ENCODE measurements around the gene TRHDE. TPM values are rescaled to one million over a fixed set of nuclear protein-coding genes. Genes with fewer than 3 reads are reported as not detected.
A peak's percentile ranks its signal among the peaks of the same experiment; 100 is the strongest.

TRHDE gene
- polyA plus RNA-seq, 1 donor: 26.8 TPM

GRCh38 chr12:72444125-72444524, 172.0 kb downstream of the TRHDE start:
- DNase-seq: no peak

- DNase-seq: no peak
Measured at GRCh38 chr12:72444566-72444965, 172.4 kb downstream of the TRHDE start.

- DNase-seq: no peak
Measured at GRCh38 chr12:72448089-72448488, 175.9 kb downstream of the TRHDE start.

GRCh38 chr12:72448805-72449204, 176.6 kb downstream of the TRHDE start:
- no peak for DNase-seq

- no peak for DNase-seq
Measured at GRCh38 chr12:72453066-72453465, 180.9 kb downstream of the TRHDE start.

- DNase-seq: no peak
Measured at GRCh38 chr12:72453550-72453949, 181.4 kb downstream of the TRHDE start.

GRCh38 chr12:72464471-72464870, 192.3 kb downstream of the TRHDE start:
- no peak for DNase-seq

GRCh38 chr12:72465155-72465554, 193.0 kb downstream of the TRHDE start:
- no peak for DNase-seq

GRCh38 chr12:72465940-72466630, 193.9 kb downstream of the TRHDE start:
- DNase-seq: no peak

GRCh38 chr12:72467985-72468384, 195.8 kb downstream of the TRHDE start:
- DNase-seq: no peak

GRCh38 chr12:72468505-72468904, 196.3 kb downstream of the TRHDE start:
- DNase-seq: no peak

GRCh38 chr12:72471806-72472205, 199.6 kb downstream of the TRHDE start:
- peak; percentile 57 for DNase-seq

GRCh38 chr12:72472350-72472749, 200.2 kb downstream of the TRHDE start:
- no peak for DNase-seq

GRCh38 chr12:72476301-72476700, 204.1 kb downstream of the TRHDE start:
- no peak for DNase-seq

- no peak for DNase-seq
Measured at GRCh38 chr12:72485017-72485701, 213.0 kb downstream of the TRHDE start.

GRCh38 chr12:72491426-72491825, 219.3 kb downstream of the TRHDE start:
- no peak for DNase-seq

- no peak for DNase-seq
Measured at GRCh38 chr12:72493407-72493806, 221.2 kb downstream of the TRHDE start.

- DNase-seq: no peak
Measured at GRCh38 chr12:72498354-72498753, 226.2 kb downstream of the TRHDE start.

- no peak for DNase-seq
Measured at GRCh38 chr12:72499244-72499643, 227.1 kb downstream of the TRHDE start.

GRCh38 chr12:72502546-72502945, 230.4 kb downstream of the TRHDE start:
- no peak for DNase-seq

- no peak for DNase-seq
Measured at GRCh38 chr12:72505227-72505626, 233.1 kb downstream of the TRHDE start.

- no peak for DNase-seq
Measured at GRCh38 chr12:72509891-72510290, 237.7 kb downstream of the TRHDE start.

- no peak for DNase-seq
Measured at GRCh38 chr12:72510772-72511171, 238.6 kb downstream of the TRHDE start.

GRCh38 chr12:72511498-72511897, 239.3 kb downstream of the TRHDE start:
- DNase-seq: no peak
